HEK293 (cell line): Measurements from ENCODE around the gene NHP2.

Source experiments
- GFI1B ChIP-seq: fragments of 450-650 bp; formaldehyde crosslinking; IDR thresholded peaks from 2 replicates; pipeline ENCODE4 v1.5.1; 2016; ENCODE audit warnings: missing biosample characterization, missing genetic modification characterization
- KLF16 ChIP-seq: fragments of 450-650 bp; formaldehyde crosslinking; IDR thresholded peaks from 2 replicates; pipeline ENCODE4 v1.5.1; 2017; ENCODE audit warnings: missing biosample characterization, missing genetic modification characterization
- KLF7 ChIP-seq: fragments of 450-650 bp; formaldehyde crosslinking; IDR thresholded peaks from 2 replicates; pipeline ENCODE4 v1.5.1; 2016; ENCODE audit warnings: missing biosample characterization, missing genetic modification characterization, borderline replicate concordance
- MYNN ChIP-seq: fragments of 450-650 bp; formaldehyde crosslinking; IDR thresholded peaks from 2 replicates; pipeline ENCODE4 v1.5.1; 2016; ENCODE audit warnings: missing biosample characterization, missing genetic modification characterization, borderline replicate concordance
- SP7 ChIP-seq: fragments of 450-650 bp; formaldehyde crosslinking; IDR thresholded peaks from 2 replicates; pipeline ENCODE4 v1.5.1; 2016; ENCODE audit warnings: missing biosample characterization, missing genetic modification characterization
- ZBTB20 ChIP-seq: fragments of 450-650 bp; formaldehyde crosslinking; IDR thresholded peaks from 2 replicates; pipeline ENCODE4 v1.5.1; 2016; ENCODE audit warnings: missing biosample characterization, missing genetic modification characterization
- ZNF2 ChIP-seq: fragments of 450-650 bp; formaldehyde crosslinking; IDR thresholded peaks from 2 replicates; pipeline ENCODE4 v1.5.1; 2016; ENCODE audit warnings: missing biosample characterization, missing genetic modification characterization
- ZNF221 ChIP-seq: fragments of 450-650 bp; formaldehyde crosslinking; IDR thresholded peaks from 2 replicates; pipeline ENCODE4 v1.5.1; 2017; ENCODE audit warnings: missing biosample characterization, missing genetic modification characterization, borderline replicate concordance
- ZNF23 ChIP-seq: fragments of 450-650 bp; formaldehyde crosslinking; IDR thresholded peaks from 2 replicates; pipeline ENCODE4 v1.5.1; 2016; ENCODE audit warnings: missing biosample characterization, missing genetic modification characterization, borderline replicate concordance
- ZNF292 ChIP-seq: fragments of 450-650 bp; formaldehyde crosslinking; IDR thresholded peaks from 2 replicates; pipeline ENCODE4 v1.5.1; 2016; ENCODE audit warnings: low read depth, missing biosample characterization, missing genetic modification characterization, borderline replicate concordance
- ZNF335 ChIP-seq: fragments of 450-650 bp; formaldehyde crosslinking; conservative IDR thresholded peaks from 2 replicates; pipeline ENCODE4 v1.5.1; 2016; ENCODE audit warnings: missing biosample characterization, missing genetic modification characterization
- ZNF366 ChIP-seq: fragments of 450-650 bp; formaldehyde crosslinking; conservative IDR thresholded peaks from 2 replicates; pipeline ENCODE4 v1.5.1; 2016; ENCODE audit warnings: missing biosample characterization, missing genetic modification characterization
- ZNF391 ChIP-seq: fragments of 450-650 bp; formaldehyde crosslinking; IDR thresholded peaks from 2 replicates; pipeline ENCODE4 v1.5.1; 2016; ENCODE audit warnings: low read depth, missing biosample characterization, missing genetic modification characterization, borderline replicate concordance
- ZNF416 ChIP-seq: fragments of 450-650 bp; formaldehyde crosslinking; IDR thresholded peaks from 2 replicates; pipeline ENCODE4 v1.5.1; 2016; ENCODE audit warnings: missing biosample characterization, missing genetic modification characterization
- ZNF510 ChIP-seq: fragments of 450-650 bp; formaldehyde crosslinking; IDR thresholded peaks from 2 replicates; pipeline ENCODE4 v1.5.1; 2018; ENCODE audit warnings: mild to moderate bottlenecking, missing genetic modification characterization, missing biosample characterization; ENCODE audit not compliant: insufficient replicate concordance
- ZNF514 ChIP-seq: fragments of 450-650 bp; formaldehyde crosslinking; IDR thresholded peaks from 2 replicates; pipeline ENCODE4 v1.5.1; 2016; ENCODE audit warnings: missing biosample characterization, missing genetic modification characterization
- ZNF529 ChIP-seq: fragments of 450-650 bp; formaldehyde crosslinking; IDR thresholded peaks from 2 replicates; pipeline ENCODE4 v1.5.1; 2017; ENCODE audit warnings: missing genetic modification characterization, missing biosample characterization; ENCODE audit not compliant: insufficient replicate concordance
- ZNF530 ChIP-seq: fragments of 450-650 bp; formaldehyde crosslinking; IDR thresholded peaks from 2 replicates; pipeline ENCODE4 v1.5.1; 2016; ENCODE audit warnings: low read depth, missing biosample characterization, missing genetic modification characterization
- ZNF558 ChIP-seq: fragments of 450-650 bp; formaldehyde crosslinking; IDR thresholded peaks from 2 replicates; pipeline ENCODE4 v1.5.1; 2016; ENCODE audit warnings: missing biosample characterization, missing genetic modification characterization
- ZNF654 ChIP-seq: fragments of 450-650 bp; formaldehyde crosslinking; IDR thresholded peaks from 2 replicates; pipeline ENCODE4 v1.5.1; 2016; ENCODE audit warnings: low read depth, missing biosample characterization, missing genetic modification characterization
- ZNF76 ChIP-seq: fragments of 450-650 bp; formaldehyde crosslinking; IDR thresholded peaks from 2 replicates; pipeline ENCODE4; 2016; ENCODE audit warnings: low read depth, missing biosample characterization, missing genetic modification characterization, borderline replicate concordance
- TF ChIP-seq, protein P1 (sequence below): fragments of 450-650 bp; formaldehyde crosslinking; IDR thresholded peaks from 2 replicates; pipeline ENCODE4 v1.5.1; 2016; ENCODE audit warnings: missing biosample characterization, missing genetic modification characterization
- TF ChIP-seq, protein P2 (sequence below): fragments of 450-650 bp; formaldehyde crosslinking; IDR thresholded peaks from 2 replicates; pipeline ENCODE4 v1.5.1; 2016; ENCODE audit warnings: missing biosample characterization, missing genetic modification characterization, borderline replicate concordance
- TF ChIP-seq, protein P3 (sequence below): fragments of 450-650 bp; formaldehyde crosslinking; IDR thresholded peaks from 2 replicates; pipeline ENCODE4 v1.5.1; 2017; ENCODE audit warnings: missing biosample characterization, mild to moderate bottlenecking, missing genetic modification characterization, moderate library complexity
- TF ChIP-seq, protein P4 (sequence below): fragments of 450-650 bp; formaldehyde crosslinking; IDR thresholded peaks from 2 replicates; pipeline ENCODE4 v1.5.1; 2016; ENCODE audit warnings: missing biosample characterization, missing genetic modification characterization
- TF ChIP-seq, protein P5 (sequence below): fragments of 450-650 bp; formaldehyde crosslinking; IDR thresholded peaks from 2 replicates; pipeline ENCODE4 v1.5.1; 2016; ENCODE audit warnings: missing biosample characterization, missing genetic modification characterization

Gene NHP2

DNA sequence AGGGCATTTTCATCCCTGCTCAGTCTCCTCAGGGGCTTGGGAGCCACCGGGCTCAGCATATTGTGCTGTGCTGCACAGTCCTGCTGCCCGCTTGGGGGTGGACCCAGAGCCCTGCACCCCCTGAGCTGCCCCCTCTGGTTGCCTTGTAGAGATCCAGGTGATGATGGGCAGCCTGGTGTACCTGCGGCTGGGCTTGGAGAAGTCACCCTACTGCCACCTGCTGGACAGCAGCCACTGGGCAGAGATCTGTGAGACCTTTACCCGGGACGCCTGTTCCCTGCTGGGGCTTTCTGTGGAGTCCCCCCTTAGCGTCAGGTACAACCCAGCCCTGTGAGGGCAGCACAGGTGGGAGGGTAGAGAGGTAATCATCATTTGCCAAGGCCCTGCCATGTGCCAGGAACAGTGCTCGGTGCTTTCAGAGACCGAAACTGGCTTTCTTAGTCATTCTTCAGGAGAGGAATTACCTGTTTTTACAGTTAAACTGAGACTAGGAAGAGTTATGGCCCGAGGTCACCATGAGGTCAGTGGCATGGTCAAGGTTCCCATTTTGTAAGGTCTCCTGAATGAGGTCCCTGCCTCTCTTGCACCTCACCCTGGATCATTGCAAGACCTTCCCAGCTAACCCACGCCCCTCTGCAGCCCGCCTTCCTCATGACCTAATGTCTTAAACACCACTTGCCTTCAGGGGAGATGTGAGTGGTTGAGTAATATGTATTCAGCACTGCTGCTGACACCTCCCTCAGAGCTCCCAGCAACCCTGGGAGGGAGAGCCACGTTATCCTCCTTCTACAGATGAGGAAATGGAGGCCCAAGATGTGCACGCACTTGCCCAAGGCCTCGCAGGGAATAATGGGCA is 7.5 kb downstream of the NHP2 start (continued):
- TF ChIP-seq, protein P1, sequence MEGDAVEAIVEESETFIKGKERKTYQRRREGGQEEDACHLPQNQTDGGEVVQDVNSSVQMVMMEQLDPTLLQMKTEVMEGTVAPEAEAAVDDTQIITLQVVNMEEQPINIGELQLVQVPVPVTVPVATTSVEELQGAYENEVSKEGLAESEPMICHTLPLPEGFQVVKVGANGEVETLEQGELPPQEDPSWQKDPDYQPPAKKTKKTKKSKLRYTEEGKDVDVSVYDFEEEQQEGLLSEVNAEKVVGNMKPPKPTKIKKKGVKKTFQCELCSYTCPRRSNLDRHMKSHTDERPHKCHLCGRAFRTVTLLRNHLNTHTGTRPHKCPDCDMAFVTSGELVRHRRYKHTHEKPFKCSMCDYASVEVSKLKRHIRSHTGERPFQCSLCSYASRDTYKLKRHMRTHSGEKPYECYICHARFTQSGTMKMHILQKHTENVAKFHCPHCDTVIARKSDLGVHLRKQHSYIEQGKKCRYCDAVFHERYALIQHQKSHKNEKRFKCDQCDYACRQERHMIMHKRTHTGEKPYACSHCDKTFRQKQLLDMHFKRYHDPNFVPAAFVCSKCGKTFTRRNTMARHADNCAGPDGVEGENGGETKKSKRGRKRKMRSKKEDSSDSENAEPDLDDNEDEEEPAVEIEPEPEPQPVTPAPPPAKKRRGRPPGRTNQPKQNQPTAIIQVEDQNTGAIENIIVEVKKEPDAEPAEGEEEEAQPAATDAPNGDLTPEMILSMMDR = peak; percentile 69
- TF ChIP-seq ZNF530 (tag by site-specific recombination) (no peak), ZNF221 (tag by site-specific recombination) (no peak), SP7 (tag by site-specific recombination) (0 out of 2 replicates have a peak, but pooled peaks have one; percentile 23), ZBTB20 (tag by site-specific recombination) (no peak), ZNF366 (tag by site-specific recombination) (no peak), ZNF335 (tag by site-specific recombination) (no peak), ZNF558 (tag by site-specific recombination) (no peak), ZNF654 (tag by site-specific recombination) (peak; percentile 37), KLF7 (tag by site-specific recombination) (no peak), MYNN (tag by site-specific recombination) (no peak), ZNF76 (tag by site-specific recombination) (no peak), GFI1B (tag by site-specific recombination) (no peak), ZNF391 (tag by site-specific recombination) (no peak), KLF16 (tag by site-specific recombination) (no peak), ZNF292 (no peak), ZNF529 (tag by site-specific recombination) (no peak), ZNF2 (peak; percentile 66; the same call in 1 of the 2 replicates), ZNF416 (tag by site-specific recombination) (no peak), ZNF514 (tag by site-specific recombination) (no peak), ZNF23 (tag by site-specific recombination) (no peak), ZNF510 (no peak)
- TF ChIP-seq, protein P2, sequence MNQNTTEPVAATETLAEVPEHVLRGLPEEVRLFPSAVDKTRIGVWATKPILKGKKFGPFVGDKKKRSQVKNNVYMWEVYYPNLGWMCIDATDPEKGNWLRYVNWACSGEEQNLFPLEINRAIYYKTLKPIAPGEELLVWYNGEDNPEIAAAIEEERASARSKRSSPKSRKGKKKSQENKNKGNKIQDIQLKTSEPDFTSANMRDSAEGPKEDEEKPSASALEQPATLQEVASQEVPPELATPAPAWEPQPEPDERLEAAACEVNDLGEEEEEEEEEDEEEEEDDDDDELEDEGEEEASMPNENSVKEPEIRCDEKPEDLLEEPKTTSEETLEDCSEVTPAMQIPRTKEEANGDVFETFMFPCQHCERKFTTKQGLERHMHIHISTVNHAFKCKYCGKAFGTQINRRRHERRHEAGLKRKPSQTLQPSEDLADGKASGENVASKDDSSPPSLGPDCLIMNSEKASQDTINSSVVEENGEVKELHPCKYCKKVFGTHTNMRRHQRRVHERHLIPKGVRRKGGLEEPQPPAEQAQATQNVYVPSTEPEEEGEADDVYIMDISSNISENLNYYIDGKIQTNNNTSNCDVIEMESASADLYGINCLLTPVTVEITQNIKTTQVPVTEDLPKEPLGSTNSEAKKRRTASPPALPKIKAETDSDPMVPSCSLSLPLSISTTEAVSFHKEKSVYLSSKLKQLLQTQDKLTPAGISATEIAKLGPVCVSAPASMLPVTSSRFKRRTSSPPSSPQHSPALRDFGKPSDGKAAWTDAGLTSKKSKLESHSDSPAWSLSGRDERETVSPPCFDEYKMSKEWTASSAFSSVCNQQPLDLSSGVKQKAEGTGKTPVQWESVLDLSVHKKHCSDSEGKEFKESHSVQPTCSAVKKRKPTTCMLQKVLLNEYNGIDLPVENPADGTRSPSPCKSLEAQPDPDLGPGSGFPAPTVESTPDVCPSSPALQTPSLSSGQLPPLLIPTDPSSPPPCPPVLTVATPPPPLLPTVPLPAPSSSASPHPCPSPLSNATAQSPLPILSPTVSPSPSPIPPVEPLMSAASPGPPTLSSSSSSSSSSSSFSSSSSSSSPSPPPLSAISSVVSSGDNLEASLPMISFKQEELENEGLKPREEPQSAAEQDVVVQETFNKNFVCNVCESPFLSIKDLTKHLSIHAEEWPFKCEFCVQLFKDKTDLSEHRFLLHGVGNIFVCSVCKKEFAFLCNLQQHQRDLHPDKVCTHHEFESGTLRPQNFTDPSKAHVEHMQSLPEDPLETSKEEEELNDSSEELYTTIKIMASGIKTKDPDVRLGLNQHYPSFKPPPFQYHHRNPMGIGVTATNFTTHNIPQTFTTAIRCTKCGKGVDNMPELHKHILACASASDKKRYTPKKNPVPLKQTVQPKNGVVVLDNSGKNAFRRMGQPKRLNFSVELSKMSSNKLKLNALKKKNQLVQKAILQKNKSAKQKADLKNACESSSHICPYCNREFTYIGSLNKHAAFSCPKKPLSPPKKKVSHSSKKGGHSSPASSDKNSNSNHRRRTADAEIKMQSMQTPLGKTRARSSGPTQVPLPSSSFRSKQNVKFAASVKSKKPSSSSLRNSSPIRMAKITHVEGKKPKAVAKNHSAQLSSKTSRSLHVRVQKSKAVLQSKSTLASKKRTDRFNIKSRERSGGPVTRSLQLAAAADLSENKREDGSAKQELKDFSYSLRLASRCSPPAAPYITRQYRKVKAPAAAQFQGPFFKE (tag by site-specific recombination) = no peak
- TF ChIP-seq, protein P3, sequence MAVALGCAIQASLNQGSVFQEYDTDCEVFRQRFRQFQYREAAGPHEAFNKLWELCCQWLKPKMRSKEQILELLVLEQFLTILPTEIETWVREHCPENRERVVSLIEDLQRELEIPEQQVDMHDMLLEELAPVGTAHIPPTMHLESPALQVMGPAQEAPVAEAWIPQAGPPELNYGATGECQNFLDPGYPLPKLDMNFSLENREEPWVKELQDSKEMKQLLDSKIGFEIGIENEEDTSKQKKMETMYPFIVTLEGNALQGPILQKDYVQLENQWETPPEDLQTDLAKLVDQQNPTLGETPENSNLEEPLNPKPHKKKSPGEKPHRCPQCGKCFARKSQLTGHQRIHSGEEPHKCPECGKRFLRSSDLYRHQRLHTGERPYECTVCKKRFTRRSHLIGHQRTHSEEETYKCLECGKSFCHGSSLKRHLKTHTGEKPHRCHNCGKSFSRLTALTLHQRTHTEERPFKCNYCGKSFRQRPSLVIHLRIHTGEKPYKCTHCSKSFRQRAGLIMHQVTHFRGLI (tag by site-specific recombination) = peak; percentile 77
- TF ChIP-seq, protein P4, sequence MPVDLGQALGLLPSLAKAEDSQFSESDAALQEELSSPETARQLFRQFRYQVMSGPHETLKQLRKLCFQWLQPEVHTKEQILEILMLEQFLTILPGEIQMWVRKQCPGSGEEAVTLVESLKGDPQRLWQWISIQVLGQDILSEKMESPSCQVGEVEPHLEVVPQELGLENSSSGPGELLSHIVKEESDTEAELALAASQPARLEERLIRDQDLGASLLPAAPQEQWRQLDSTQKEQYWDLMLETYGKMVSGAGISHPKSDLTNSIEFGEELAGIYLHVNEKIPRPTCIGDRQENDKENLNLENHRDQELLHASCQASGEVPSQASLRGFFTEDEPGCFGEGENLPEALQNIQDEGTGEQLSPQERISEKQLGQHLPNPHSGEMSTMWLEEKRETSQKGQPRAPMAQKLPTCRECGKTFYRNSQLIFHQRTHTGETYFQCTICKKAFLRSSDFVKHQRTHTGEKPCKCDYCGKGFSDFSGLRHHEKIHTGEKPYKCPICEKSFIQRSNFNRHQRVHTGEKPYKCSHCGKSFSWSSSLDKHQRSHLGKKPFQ = no peak
- TF ChIP-seq, protein P5, sequence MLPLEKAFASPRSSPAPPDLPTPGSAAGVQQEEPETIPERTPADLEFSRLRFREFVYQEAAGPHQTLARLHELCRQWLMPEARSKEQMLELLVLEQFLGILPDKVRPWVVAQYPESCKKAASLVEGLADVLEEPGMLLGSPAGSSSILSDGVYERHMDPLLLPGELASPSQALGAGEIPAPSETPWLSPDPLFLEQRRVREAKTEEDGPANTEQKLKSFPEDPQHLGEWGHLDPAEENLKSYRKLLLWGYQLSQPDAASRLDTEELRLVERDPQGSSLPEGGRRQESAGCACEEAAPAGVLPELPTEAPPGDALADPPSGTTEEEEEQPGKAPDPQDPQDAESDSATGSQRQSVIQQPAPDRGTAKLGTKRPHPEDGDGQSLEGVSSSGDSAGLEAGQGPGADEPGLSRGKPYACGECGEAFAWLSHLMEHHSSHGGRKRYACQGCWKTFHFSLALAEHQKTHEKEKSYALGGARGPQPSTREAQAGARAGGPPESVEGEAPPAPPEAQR = no peak
